HG03280 (cell line): ENCODE measurements around the gene ZNF22.
"Not testable (repeated sequence)": the region's sequence is repeated elsewhere in the genome, so short reads cannot be mapped to it uniquely, and the experiment has no call there.

Source experiments
- ATAC-seq: cut with Tn5 transposase; IDR thresholded peaks from one replicate; pipeline ENCODE4 v1.9.1; 2021; ENCODE audit warnings: mild to moderate bottlenecking, moderate library complexity; ENCODE audit not compliant: unreplicated experiment

Gene ZNF22

DNA sequence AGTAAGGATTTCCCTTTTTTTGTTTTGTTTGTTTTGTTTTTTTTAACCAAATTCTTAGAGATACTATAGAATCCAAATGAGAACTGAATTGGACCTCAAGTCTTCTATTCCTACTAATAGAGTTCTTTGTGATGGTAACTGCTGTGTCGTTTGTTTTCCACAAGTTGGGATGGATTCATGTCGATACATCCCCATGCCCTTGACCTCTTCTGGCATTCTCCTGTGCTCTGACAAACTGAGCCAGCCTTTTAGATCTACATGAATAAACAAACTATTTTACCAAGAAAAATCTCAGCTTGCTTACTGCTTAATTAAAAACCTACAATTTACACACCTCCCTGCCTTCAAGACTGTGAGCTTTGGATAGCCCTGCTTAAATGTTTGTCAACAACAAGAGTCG, 3.9 kb downstream of the ZNF22 start:
- ATAC-seq: no peak

DNA sequence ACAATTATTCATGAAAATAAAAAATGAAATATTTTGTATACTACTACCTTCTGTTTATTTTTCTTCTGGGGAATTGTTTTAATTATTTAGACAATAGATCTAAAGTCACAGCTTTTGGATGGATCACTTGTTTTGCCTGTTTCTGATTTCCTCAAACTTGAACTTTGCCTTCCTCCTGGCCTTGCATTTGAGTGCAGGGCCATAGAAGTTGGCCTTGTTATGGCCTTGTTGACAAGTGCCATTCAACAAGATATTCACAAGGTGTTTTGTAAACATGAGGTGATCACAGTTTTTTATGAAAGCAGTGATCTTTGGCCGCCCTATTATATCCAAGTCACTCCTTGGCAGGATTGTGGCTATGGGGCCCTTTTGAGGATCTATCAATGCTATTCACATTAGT, 4.6 kb downstream of the ZNF22 start:
- no peak for ATAC-seq

DNA sequence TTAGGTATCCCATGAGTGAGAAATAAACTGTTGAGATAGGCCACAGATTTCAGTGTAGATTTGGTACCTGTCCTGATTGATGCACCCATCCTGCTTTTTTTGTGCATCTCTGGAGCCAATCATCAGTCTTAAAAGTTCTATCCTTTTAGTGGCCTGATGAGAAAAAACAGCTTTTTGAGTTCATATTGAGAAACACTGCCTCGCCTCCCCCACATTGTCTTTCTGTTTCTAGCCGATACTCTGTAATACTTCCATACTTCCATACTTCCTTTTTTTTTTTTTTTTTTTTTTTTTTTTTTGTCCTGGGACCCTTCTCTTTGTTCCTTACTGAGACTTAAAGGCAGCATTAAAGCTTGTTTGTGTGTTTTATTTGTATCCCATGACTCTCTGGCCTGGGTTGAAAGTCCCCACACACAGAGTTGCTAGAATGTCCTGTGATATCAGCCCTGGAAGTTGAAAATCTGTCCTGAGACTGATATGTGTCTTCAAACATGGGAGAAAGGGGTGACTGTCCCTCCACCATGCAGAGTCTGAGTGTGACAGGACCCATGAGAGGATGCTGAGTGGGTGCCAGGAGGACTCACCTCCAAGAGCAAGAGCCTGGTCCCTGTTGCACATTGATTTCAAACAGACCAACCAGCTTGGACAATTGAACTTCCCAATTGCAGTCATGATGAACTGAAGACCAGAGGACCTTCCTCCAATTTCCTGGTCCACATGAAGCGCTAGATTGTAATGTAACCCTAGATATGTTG, 5.7 kb downstream of the ZNF22 start:
- no peak for ATAC-seq

DNA sequence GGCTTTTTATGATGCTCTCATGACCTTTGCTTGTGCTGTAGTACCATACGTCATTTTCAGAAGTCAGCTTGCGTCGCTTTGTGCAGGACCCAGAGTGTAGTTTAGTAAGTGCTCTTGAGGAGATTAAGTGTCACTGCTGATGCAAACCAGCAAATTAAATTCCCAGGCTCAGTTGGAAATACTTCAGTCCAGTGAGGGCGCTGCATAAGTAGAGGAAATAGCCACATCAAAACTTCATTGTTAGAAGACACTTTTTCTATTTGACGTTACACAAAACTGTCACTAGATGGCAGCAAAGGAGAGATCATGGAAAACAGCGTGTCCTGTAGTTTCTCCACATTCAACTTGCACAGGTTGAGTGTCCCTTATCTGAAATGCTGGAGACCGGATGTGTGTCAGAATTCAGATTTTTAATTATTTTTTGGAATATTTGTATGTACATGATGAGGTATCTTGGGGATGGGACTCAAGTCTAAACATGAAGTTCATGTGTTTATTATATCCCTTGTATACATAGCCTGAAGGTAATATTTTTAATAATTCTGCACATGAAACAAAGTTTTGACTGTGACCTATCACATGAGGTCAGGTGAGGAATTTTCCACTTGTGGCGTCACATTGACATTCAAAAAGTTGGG, 7.9 kb downstream of the ZNF22 start:
- peak; percentile 64 for ATAC-seq

DNA sequence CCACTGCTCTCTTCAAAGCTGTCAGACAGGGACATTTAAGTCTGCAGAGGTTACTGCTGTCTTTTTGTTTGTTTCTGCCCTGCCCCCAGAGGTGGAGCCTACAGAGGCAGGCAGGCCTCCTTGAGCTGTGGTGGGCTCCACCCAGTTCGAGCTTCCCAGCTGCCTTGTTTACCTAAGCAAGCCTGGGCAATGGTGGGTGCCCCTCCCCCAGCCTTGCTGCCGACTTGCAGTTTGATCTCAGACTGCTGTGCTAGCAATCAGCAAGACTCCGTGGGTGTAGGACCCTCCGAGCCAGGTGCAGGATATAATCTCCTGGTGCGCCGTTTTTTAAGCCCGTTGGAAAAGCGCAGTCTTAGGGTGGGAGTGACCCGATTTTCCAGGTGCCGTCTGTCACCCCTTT, 13.8 kb downstream of the ZNF22 start:
- ATAC-seq: not testable (repeated sequence)

DNA sequence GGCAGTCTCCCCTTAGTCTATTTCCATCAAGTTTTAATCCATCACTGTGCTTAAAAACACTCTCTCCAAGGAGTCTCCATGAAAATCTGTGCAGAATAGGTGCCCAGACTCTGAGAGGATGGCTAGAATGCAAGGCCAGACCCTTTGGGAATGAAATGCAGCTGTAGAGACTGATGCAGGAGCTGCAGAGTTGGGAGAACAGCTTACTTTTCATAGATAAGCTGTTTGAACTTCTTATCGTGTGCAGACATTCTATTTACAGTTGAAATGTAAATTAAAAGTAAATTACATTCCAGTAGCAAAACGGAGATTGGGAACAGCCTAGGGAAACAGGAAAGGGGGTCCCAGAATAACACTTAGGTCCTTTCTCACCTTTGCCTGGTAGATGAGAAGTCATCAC, 14.9 kb downstream of the ZNF22 start:
- ATAC-seq: no peak

DNA sequence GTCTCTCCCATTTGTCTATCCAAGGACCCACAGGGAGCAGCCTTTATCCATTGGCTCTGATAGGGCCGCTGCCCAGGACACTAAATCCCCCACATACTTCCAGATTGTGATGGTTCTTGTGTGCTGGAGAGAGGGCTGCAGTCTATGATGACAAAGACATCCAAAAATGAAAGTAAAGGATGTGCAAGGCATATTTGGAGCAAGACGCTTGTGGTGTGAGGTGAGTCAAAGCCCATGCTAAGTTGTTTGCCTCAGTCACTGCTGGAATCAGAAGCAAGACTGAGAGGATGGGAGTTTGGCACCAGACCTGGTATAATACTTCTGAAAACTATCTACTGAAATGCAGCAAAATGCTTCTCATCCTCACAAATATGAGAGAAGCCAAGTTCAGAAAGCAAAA, 22.7 kb downstream of the ZNF22 start:
- no peak for ATAC-seq

DNA sequence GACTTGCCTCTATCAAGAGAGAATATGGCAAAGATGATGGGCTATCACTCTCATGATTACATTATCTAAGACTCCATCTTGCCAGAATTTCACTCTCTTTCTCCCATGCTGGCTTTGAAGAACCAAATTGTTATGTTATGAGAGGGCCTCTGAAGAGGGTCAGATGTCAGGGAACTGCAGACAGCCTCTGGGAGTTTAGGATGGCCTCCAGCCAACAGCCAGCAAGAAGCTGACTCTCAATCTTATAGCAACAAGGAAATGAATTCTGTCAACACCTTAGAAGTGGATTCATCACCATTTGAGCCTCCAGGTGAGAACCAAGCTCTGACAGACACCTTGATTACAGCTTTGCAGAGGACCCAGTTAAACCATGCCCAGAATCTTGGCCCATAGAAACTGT, 33.6 kb downstream of the ZNF22 start:
- ATAC-seq: no peak

DNA sequence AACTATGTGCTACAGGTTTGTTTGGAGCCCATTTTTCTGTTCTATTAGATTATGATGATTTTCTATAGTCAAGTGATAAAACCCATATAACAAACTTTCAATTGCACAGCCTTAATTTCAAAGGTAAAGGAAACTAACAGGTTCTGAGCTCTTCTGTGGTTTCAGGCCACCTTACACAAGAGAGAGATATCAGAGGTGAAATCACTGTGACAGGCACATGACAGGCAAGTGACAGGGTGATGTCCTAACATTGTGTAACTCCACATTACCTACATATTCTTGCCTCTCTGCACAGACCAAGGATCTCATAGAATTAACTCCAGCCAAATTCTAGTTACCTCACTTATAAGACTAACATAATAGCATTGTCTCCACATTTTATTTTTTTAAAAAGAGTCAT, 35.0 kb downstream of the ZNF22 start:
- ATAC-seq: no peak

DNA sequence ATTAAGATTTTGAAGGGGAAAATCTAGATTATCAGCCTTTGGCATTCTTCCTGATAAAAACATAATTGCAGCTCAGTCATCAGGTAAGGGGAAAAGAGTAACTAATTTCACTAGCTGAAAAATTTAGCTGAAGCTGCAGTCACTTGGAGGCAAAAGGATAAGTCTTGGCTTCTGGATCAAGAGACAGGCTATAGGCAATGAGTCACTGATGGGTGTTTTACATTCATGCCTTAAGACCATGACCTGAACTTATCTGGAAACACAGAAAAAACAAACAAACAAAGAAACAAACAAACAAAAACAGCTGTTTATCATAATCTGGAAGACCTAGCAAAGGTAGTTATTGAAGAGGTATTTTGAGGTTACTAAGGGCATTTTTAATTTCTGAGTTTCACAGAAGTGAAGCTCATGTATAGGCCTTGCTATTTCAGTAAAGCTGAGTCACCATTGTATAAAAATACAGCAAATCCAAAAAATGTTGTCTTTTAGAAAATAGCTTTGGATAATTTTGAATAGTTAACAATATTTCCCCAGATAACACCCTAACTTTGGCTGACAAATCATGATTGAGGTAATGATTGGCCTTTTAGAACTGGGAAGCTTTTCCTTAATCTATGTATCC, 40.3 kb downstream of the ZNF22 start:
- ATAC-seq: no peak

DNA sequence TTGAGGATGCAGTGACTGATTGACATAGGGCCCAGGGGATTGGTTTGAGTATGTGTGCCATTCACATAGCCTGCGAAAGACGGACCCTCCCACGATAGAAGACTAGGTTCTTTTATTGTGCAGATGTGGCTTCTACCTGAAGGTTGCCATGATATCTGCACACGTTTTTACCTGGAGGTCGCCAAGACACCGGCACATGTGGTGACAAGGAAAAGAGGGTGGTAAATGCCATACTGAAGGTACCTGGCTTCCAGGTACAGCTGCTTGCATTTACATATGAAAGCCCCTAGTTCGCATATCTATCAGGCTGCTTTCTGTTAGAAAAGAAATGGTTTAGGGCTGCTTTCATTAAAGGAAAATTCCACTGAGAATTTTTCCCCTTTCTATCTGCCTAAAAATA, 43.6 kb downstream of the ZNF22 start:
- no peak for ATAC-seq

DNA sequence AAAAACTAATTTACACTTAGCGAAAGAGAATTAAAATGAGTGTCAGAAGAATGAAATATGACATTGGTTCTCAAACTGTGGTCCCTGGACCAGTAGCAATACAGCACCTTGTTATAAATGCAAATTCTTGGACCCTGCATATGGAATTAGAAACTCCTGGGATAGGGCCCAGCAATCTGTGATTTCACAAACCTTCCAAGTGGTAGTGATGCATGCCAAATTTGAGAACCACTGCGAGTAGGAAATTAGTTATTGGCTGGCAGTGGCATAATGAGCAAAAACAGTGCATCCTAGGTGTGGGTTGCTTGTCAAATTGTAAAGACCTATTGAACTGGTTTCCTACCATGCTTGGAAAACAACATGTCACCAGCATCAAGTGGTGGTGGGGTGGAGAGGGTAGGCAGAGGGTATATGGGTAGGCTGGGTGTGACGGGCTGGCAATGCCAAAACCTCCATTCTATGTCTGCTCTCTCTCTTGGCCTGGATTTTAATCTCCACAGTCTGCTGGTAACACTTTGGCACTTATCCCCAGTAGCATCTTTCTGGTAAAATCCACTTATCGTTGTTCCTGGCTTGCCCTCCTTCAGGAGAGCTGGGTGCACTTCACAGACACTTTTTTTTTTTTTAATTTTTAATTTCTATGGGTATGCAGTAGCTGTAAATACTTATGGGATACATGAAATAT, 50.0 kb downstream of the ZNF22 start:
- no peak for ATAC-seq

DNA sequence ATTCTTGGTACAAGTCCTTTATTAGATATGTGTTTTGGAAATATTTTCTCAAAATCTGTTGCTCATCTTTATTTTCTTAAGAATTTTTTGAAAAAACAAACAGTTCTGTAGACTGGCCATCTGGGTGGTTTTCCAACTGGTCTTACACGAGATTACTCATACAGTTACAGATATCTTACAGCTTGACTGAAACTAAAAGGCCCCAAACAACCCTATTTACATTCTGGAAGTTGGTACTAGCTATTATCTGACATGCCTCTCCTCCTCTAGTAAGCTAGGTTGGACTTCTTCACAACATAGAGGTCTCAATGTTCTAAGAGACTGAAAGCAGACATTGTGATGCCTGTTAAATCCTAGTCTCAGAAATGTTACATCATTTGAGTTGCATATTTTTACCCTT, 52.0 kb downstream of the ZNF22 start:
- peak; percentile 45 for ATAC-seq

DNA sequence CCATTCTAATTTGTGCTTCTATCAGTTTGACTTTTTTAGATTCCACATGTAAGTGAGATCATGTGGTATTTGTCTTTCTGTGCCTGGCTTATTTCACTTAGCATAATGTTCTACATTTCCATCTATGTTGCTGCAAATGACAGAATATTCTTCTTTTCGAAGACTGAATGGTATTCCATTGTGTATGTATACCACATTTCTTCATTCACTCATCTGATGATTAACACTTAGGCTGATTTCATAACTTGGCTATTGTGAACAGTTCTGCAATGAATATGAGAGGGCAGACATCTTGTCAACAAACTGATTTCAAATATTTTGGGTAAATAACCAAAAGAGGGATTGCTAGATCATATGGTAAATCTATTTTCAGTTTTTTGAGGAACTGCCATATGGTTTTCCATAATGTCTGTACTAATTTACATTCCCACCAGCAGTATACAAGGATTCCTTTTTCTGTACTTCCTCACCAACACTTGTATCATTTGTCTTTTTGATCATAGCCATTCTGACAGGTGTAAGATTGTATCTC, 52.9 kb downstream of the ZNF22 start:
- ATAC-seq: no peak
